Testis (tissue), 3 donors: Measurements from ENCODE around the gene FSCN2. TPM values are rescaled to one million over a fixed set of nuclear protein-coding genes. Genes with fewer than 3 reads are reported as not detected.

Source experiments
- DNase-seq: peaks from one replicate; pipeline ENCODE4 v3.0.0-alpha.2; 2019
- H3K27ac ChIP-seq, 2 donors: fragments of 200-600 bp; sonication (generic); one replicate each; pipeline ENCODE4 v1.5.1; 2019
- H3K27me3 ChIP-seq: fragments of 200-600 bp; sonication (generic); one replicate; pipeline ENCODE4 v1.5.1; 2019
- H3K36me3 ChIP-seq: fragments of 200-600 bp; sonication (generic); one replicate; pipeline ENCODE4 v1.5.1; 2017; ENCODE audit warnings: low read depth; ENCODE audit errors: missing control alignments
- H3K4me1 ChIP-seq: fragments of 200-600 bp; sonication (generic); one replicate; pipeline ENCODE4 v1.5.1; 2019
- H3K4me3 ChIP-seq, 2 donors: fragments of 200-600 bp; sonication (generic); one replicate each; pipeline ENCODE4 v1.5.1; 2017 to 2019
- H3K9me3 ChIP-seq: fragments of 200-600 bp; sonication (generic); one replicate; pipeline ENCODE4 v1.5.1; 2017
- CTCF ChIP-seq, 3 experiments: fragments of 450-650 bp in 2 of 3; fragments of 200-600 bp in 1 of 3; sonication (generic) in 1 of 3; IDR thresholded peaks; one replicate each; pipeline ENCODE4 v1.5.1; 2016 to 2019; ENCODE audit warnings: antibody characterized with exemption in 3 of 3, mild to moderate bottlenecking in 2 of 3, moderate library complexity in 1 of 3
- POLR2A ChIP-seq: fragments of 450-650 bp; IDR thresholded peaks from one replicate; pipeline ENCODE4 v1.6.1; 2017; ENCODE audit warnings: antibody characterized with exemption, mild to moderate bottlenecking, moderate library complexity
- whole genome bisulfite sequencing, 2 donors: methylation state at CpG; one replicate each; pipeline ENCODE4 v1.1.5; 2018; 5-methylcytosine and 5-hydroxymethylcytosine counted together
- intact Hi-C: fragments of 100-400 bp; cut with DNase I; formaldehyde crosslinking; loops from one replicate; pipeline ENCODE4 v1.15.1; 2023; ENCODE audit warnings: low total_unique reads
- polyA plus RNA-seq: library from polyadenylated mRNA; stranded (reverse); fragments of 350-450 nt; fragmentation: Illumina TruSeq; extraction: RNeasy Lipid Tissue Mini Kit (QIAGEN cat#74804); gene quantifications from one replicate; pipeline ENCODE4 v1.2.3, GENCODE V29; 2014; ENCODE audit warnings: low read depth, low replicate concordance; ENCODE audit not compliant: insufficient read depth
- total RNA-seq, 2 donors: library from RNA; depleted of rRNA; stranded (reverse); fragments of >200 nt; gene quantifications; one replicate each; pipeline ENCODE4 v1.2.3, GENCODE V29; 2016

FSCN2 gene
- total and polyA plus RNA-seq, 3 donors from 2014 or later: 0.37 to 4.0 (median 3.5) TPM

GRCh38 chr17:81575836-81576235 lies 47.7 kb downstream of the FSCN2 start:
- H3K9me3 ChIP-seq: no peaks in the 10 kb centered on the region
- H3K27me3 ChIP-seq: no peaks in the 10 kb centered on the region
- H3K36me3 ChIP-seq: no peaks in the 10 kb centered on the region
- DNase-seq: no peak
- intact Hi-C loops: no loop called here
- no peaks in the 10 kb centered on the region for H3K4me1 ChIP-seq
- no peak for TF ChIP-seq POLR2A
- TF ChIP-seq CTCF (IDR thresholded peaks at IDR 0.05): no peak
- H3K27ac ChIP-seq: no peak overlapping the region
- no peak overlapping the region for H3K4me3 ChIP-seq
- WGBS, 2 donors: 91 to 93% methylated on average over 3 of the region's 3 CpGs

- no peaks in the 10 kb centered on the region for H3K36me3 ChIP-seq
Measured at GRCh38 chr17:81576621-81577277, 48.6 kb downstream of the FSCN2 start.

GRCh38 chr17:81577278-81578000 lies 49.3 kb downstream of the FSCN2 start:
- Histone ChIP-seq H3K4me3 (no peak overlapping the region), H3K4me1 (no peaks in the 10 kb centered on the region), H3K36me3 (no peaks in the 10 kb centered on the region), H3K27ac (no peak overlapping the region), H3K9me3 (no peaks in the 10 kb centered on the region), H3K27me3 (no peaks in the 10 kb centered on the region)
- 65 to 70% methylated on average over 11 of the region's 11 CpGs for WGBS, 2 donors
- no peak for DNase-seq
- intact Hi-C loops: no loop called here
- TF ChIP-seq POLR2A: no peak
- no peak for TF ChIP-seq CTCF (IDR thresholded peaks at IDR 0.05)

More at GRCh38 chr17:81576621-81577277, 48.6 kb downstream of the FSCN2 start:
- TF ChIP-seq POLR2A: no peak
- no peak for TF ChIP-seq CTCF (IDR thresholded peaks at IDR 0.05)
- no peaks in the 10 kb centered on the region for H3K27me3 ChIP-seq
- H3K4me3 ChIP-seq: no peak overlapping the region
- no peaks in the 10 kb centered on the region for H3K4me1 ChIP-seq
- no peak overlapping the region for H3K27ac ChIP-seq
- intact Hi-C loops: no loop called here
- DNase-seq: no peak
- 53 to 56% methylated on average over 16 to 17 of the region's 17 CpGs for WGBS, 2 donors
- no peaks in the 10 kb centered on the region for H3K9me3 ChIP-seq

- Histone ChIP-seq H3K4me1 (no peaks in the 10 kb centered on the region), H3K9me3 (no peaks in the 10 kb centered on the region), H3K4me3 (no peak overlapping the region), H3K36me3 (no peaks in the 10 kb centered on the region), H3K27ac (no peak overlapping the region), H3K27me3 (no peaks in the 10 kb centered on the region)
- intact Hi-C loops: no loop called here
- 95 to 100% methylated on average over 10 of the region's 10 CpGs for WGBS, 2 donors
- TF ChIP-seq POLR2A: no peak
- TF ChIP-seq CTCF (IDR thresholded peaks at IDR 0.05): no peak
- DNase-seq: no peak
Measured at GRCh38 chr17:81578038-81578441, 49.9 kb downstream of the FSCN2 start.
